ENCODE measurements around the gene CDCA4. TPM values are rescaled to one million over a fixed set of nuclear protein-coding genes. Genes with fewer than 3 reads are reported as not detected.

The CDCA4 gene
- total and polyA plus RNA-seq, 10 of the 15 experiments (the other 5 are each of a cell fraction or from before 2014, with no cell fraction given): 10.4 to 64.0 (median 52.1) TPM

GRCh38 chr14:104969741-104970230, 51.1 kb downstream of the CDCA4 start:
- FAIRE-seq (no peak), DNase-seq (ENCODE audit: low read depth, low spot score) (no peak), ATAC-seq (no peak)
- H3K27ac ChIP-seq (ENCODE audit: control insufficient read depth, insufficient read depth): no peak overlapping the region
- ChIA-PET SMC1A (ENCODE audit: uncharacterized antibody, unreplicated experiment) (no interaction called here), RAD21 (ENCODE audit: unreplicated experiment) (no interaction called here), CTCF (no interaction called here), POLR2A (interaction anchor here (0.6 kb wide), 1 partner anchor 31 kb away, joined by 8 read pairs; no protein-coding TSS in a partner anchor)
- in situ Hi-C loops (cut with MboI) (no loop called here), intact Hi-C loops (cut with micrococcal nuclease; ENCODE audit: unreplicated experiment) (loop anchor here (10.0 kb wide), 1 partner anchor 75 kb away; no protein-coding TSS in a partner anchor)
- no peak overlapping the region for H3K9ac ChIP-seq (ENCODE audit: control insufficient read depth, insufficient read depth, low read length)
- no TSS peak for BruUV-seq (replicated peaks)
- H3K4me1 ChIP-seq (ENCODE audit: control insufficient read depth, insufficient read depth, low read length): no peaks in the 10 kb centered on the region
- no peaks in the 10 kb centered on the region for H4K20me1 ChIP-seq (ENCODE audit: control insufficient read depth, insufficient read depth)
- TF ChIP-seq ZNF217 (IDR thresholded peaks at IDR 0.05): no peak
- no peak for TF ChIP-seq ZNF24 (IDR thresholded peaks at IDR 0.05)
- no peak for TF ChIP-seq CREM (IDR thresholded peaks at IDR 0.05; ENCODE audit: low read depth)
- no peak for TF ChIP-seq HCFC1 (IDR thresholded peaks at IDR 0.05; ENCODE audit: low read length)
- TF ChIP-seq FOXM1 (IDR thresholded peaks at IDR 0.05; ENCODE audit: low read depth, low read length): no peak
- no peak for TF ChIP-seq EZH2 (IDR thresholded peaks at IDR 0.05; ENCODE audit: borderline replicate concordance, control insufficient read depth, low read depth, low read length)
- no peak for TF ChIP-seq CBX3 (IDR thresholded peaks at IDR 0.05; ENCODE audit: borderline replicate concordance, low read depth)
- TF ChIP-seq, protein P1, sequence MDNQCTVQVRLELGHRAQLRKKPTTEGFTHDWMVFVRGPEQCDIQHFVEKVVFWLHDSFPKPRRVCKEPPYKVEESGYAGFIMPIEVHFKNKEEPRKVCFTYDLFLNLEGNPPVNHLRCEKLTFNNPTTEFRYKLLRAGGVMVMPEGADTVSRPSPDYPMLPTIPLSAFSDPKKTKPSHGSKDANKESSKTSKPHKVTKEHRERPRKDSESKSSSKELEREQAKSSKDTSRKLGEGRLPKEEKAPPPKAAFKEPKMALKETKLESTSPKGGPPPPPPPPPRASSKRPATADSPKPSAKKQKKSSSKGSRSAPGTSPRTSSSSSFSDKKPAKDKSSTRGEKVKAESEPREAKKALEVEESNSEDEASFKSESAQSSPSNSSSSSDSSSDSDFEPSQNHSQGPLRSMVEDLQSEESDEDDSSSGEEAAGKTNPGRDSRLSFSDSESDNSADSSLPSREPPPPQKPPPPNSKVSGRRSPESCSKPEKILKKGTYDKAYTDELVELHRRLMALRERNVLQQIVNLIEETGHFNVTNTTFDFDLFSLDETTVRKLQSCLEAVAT (IDR thresholded peaks at IDR 0.05): no peak
- no peak for TF ChIP-seq NBN (IDR thresholded peaks at IDR 0.05)
- H3K4me2 ChIP-seq (ENCODE audit: control insufficient read depth, insufficient read depth): no peak overlapping the region
- H3K79me2 ChIP-seq (ENCODE audit: control insufficient read depth, insufficient read depth, low read length): no peaks in the 10 kb centered on the region
- 27% methylated on average over 10 of the region's 10 CpGs for WGBS (ENCODE audit: insufficient coverage, insufficient replicate concordance, low lambda C conversion rate, missing lambda C conversion rate)
- H3K27me3 ChIP-seq (replicated peaks in 1 of 2; ENCODE audit: control insufficient read depth in 2 of 2, insufficient read depth in 2 of 2, low read length in 1 of 2): peaks cover 3 to 7% of the 10 kb centered on the region in 2 experiments
- no peak overlapping the region for H3K4me3 ChIP-seq
- H2AFZ ChIP-seq (ENCODE audit: control insufficient read depth, low read depth, low read length): no peak overlapping the region
- no peaks in the 10 kb centered on the region for H3K9me3 ChIP-seq (replicated peaks; ENCODE audit: control insufficient read depth, insufficient read depth, low read length)
- H3K36me3 ChIP-seq (ENCODE audit: control insufficient read depth in 2 of 2, insufficient read depth in 2 of 2, low read length in 1 of 2): no peaks in the 10 kb centered on the region

All from GM12878 (cell line).